HG02798 (cell line): Measurements from ENCODE around the gene KCNMA1.
"Not testable (repeated sequence)": the region's sequence is repeated elsewhere in the genome, so short reads cannot be mapped to it uniquely, and the experiment has no call there.

Experiments used
- ATAC-seq: cut with Tn5 transposase; IDR thresholded peaks from one replicate; pipeline ENCODE4 v1.9.1; 2021; ENCODE audit warnings: mild to moderate bottlenecking; ENCODE audit not compliant: unreplicated experiment, poor library complexity

The KCNMA1 gene

DNA sequence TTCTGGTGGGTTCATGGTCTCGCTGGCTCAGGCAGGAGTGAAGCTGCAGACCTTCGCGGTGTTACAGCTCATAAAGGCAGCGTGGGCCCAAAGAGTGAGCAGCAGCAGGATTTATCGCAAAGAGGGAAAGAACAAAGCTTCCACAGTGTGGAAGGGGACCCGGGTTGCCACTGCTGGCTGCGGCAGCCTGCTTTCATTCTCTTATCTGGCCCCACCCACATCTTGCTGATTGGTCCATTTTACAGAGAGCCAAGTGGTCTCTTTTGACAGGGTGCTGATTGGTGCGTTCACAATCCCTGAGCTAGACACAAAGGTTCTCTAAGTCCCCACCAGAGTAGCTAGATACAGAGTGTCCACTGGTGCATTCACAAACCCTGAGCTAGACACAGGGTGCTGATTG is 47.9 kb downstream of the KCNMA1 start:
- ATAC-seq, result not testable (repeated sequence)

DNA sequence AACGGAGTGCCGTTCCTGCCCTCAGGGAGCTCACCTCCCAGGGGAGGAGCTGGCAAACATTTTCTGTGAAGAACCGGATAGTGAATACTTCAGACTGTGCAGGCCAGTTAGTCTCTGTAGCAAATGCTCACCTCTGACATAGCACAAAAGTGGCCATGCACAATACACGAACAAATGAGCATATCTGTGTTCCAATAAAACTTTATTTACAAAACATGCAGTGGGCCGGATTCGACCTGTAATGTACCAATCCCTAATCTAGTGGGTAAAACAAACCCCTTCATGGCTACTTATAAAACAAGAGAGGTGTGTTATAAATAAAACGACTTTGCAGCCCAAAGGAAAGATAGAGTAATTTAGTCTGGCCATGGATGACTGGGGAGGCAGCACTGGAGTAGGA is 48.7 kb downstream of the KCNMA1 start:
- ATAC-seq, result no peak

DNA sequence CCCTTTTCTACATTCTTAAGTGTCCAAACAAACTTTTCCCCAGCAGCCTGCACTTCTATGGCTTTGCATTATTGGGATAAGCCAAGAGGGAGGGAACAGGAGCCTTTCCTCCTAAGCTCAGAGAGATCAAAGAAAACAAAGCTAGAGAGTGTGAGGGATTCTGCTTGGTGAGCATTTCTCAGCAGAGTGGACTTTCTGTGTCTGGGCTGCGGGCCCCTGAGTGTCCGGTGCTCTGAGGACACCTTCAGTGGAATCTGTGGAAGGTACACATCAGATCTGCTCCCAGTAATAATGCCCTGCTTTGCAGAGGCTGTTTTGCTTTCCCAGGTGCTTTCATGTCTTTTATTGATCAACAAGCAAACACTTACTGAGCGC is 50.2 kb downstream of the KCNMA1 start:
- no peak for ATAC-seq

DNA sequence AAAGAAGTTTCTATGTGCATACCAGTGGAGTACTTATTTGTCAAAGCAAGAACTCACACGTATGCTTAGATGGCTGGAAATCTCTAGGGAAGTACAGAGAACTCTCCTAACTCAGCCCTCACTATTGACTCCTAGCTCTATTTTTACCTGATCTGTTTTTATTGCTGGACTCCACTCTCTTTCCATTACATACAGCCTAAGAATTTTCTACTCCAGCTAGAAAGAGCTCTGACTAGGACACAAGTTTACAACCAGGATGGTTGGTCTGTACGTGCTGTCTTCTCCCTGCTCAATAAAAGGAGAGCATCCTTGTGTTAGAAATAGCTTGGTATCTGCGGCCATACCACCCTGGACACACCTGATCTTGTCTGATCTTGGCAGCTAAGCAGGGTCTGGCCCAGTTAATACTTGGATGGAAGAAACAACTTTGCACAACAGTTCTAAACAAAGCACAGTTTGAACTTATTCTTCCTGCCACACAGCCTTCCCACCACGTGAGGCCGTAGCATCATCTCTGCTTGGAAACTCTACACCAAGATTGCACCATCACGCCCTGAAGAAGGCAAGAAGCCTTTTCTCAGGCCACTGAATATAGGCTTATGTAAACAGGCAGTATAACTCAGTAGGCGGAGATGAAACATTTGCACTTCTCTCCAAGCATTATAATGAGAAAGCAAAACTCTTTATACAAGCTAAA is 50.7 kb downstream of the KCNMA1 start:
- no peak for ATAC-seq

DNA sequence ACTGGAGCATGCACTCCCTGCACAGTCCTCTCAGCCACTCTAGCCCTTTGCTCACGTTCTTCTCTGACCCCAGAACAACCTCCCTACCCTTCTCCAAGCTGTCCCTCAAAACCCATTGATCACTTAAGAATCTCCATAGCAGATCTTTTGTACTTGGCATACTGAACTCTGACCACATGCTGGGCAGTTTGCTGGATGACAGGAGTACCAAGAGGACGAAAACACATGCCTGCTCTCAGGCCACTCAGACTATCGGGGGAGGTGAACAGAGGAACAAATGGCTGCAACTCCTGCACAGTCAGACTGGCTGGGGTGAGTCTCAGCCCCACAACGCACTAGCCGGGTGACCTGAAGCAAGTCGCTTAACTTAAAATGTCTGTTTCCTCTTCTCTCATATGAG is 52.7 kb downstream of the KCNMA1 start:
- ATAC-seq, result no peak

DNA sequence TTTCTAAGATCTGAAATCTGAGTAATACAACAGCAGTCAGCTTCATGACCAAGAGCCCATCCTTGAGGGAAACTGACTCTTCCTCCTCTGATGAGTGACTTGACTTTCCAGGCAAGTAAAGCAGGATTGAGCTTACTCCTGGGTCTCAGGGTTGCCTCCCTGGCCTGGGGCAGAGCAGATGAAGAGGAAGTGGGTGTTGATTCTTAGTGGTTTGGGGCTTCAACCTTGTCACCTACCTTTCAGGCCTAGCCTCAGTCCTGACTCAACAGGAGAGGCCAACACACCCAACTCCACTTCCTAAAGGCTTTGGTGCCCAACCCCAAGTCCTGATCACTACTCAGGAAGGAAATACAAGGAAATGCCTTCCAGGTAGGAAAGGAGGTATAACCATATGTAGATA is 54.1 kb downstream of the KCNMA1 start:
- ATAC-seq, result no peak

DNA sequence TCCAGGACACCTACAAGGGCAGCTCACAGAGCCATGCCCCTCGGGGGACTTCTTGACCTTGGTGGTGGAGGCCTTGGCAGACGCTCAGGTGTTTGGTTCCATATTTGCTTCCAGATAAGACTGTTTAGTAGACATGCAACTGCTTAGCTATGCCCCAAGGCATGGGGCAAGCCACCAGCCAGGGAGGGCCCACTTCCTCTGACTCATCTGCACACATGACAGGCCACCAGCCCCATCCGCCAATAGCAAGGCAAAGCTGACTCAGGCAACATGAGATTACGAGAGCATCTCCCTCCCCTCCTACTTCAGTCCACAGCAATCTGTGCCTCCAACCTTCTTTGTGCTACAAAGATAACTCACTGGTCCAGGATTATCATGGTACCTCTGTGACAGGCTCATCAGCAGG is 54.9 kb downstream of the KCNMA1 start:
- ATAC-seq, result no peak

DNA sequence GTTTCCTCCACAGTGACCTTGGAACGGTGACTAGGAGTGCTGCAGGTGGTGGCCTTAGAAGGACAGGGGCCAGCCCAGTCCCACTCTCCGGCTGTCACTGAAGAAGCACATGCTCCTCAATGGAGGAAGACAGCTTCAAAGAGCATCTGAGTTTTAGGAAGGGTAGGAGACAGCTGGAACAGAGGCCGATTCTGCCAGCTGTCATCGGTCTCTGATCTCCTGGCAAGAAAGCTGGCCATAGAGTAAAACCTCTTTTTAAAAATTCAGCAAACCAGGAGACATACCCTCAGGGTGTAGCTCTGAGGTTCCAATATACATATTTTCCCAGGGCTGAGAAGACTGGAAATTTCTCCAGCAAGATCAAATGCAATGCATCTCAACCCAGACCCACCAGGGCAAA is 55.9 kb downstream of the KCNMA1 start:
- ATAC-seq, result no peak

DNA sequence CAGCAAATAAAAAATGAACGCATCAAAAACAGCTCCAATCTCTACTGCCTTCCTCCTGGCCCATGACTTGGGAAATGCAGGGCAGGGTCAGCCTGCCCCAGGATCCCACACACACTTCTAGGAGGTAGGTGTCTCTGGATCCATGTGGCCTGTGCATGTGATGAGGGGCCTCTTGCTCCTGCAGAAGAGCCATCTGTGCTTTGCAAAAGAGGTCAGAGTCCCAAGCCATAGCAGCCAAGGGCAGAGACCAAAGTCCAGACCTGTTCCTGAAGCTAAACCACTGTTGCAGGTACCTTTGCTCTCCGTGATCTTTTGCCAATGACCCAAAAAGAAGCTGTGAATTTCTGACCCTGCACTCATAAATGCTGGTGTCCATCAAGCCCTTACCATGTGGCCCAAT is 57.1 kb downstream of the KCNMA1 start:
- no peak for ATAC-seq

DNA sequence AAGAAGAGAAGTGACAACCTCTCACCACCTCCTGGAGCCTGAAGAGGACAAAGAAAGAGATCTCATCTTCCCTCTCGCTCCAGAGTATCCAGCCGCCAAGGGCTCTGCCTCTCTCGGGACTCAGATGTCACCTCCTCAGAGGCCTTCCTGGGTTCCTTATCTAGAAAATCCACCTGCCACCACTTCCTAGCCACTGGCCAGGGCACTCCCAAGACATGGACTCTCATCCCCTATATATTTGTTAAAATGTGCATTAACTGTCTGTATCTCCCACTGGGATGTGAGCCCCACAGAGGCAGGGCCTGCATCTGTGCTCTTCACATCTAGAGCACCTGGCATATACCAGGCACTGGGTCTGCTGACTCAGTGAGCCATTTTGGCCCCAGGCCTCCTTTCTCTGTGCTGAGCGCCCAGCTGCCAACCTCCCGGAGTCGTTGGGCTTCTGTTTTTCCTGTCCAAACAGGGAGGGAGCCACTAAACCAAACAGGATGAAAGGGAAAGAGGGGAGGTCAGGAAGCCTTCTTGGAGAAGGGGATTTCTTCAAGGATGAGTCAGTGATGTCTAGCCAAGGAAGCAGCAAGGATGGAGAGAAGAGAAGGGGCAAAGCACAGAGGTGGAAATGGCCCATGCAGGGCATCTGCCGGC is 58.9 kb downstream of the KCNMA1 start:
- ATAC-seq, result no peak

DNA sequence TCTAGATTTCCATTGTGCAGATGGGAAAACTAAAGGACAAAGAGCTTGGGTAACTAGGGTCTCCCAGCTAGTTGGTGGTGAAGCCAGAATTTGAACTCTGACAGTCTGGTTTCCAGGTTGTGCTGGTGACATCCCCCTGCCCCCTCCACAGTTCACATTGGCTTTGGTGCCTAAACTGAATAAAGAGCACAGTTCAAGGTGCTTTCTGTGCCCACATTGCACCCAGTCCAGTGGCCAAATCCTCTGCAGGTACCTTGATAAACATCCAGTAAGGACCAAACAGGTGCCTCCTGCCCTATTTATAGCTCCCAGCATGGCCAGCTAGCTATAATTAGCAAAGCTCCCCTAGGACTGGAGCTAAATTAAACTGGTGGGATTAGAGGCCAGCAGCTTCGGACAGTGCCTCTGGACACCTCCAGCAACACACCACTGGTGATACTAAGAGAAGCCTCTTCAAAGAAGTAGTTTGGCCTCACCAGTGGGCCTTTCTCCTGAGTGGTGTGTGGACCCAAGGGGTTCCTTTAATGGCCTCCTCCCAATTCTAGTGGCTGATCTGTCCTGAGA is 59.9 kb downstream of the KCNMA1 start:
- ATAC-seq, result no peak

DNA sequence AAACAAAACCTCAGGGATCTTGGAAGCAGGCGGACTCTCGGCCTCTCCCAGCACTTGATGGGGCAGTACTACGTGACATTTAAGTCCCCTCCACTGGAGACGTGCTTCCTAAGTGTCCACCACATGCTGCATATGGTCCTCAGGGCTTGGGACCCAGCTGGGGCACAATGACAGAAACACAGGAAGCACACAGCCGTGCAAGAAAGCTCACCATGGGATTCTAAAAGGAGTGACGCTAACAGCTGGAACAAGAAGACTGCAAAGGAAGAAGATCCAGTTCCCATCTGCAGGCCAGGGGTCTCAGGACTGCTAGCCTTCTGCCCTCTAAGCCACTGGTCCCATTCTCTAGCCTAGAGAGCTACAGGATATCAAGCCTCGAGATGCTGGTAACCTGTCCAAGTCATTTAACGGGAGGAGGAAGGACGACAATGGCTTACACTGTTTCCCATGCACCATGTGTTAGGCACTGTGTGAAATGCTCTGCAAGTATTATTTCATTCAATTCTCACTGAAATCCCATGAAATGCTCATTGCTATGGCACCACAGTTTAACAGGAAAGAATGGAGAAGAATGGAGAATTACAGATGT is 61.1 kb downstream of the KCNMA1 start:
- ATAC-seq, result no peak

DNA sequence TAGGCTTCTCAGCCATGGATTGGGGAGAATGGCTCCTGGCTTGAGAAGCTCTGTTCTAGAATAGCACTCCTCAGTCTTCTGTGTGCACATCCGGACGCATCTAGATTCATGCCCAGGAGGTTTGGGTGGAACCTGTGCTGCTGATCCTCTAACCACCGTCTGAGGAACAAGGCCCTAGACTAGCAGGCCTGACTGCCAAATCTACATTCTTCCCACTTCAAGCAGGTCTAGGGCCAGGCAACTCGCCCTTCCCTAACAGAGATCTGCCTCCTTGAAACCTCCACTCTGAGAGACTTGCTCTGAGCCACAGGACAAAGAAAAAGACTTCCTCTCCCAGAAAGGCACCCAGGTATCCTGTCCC is 61.6 kb downstream of the KCNMA1 start:
- ATAC-seq, result no peak

DNA sequence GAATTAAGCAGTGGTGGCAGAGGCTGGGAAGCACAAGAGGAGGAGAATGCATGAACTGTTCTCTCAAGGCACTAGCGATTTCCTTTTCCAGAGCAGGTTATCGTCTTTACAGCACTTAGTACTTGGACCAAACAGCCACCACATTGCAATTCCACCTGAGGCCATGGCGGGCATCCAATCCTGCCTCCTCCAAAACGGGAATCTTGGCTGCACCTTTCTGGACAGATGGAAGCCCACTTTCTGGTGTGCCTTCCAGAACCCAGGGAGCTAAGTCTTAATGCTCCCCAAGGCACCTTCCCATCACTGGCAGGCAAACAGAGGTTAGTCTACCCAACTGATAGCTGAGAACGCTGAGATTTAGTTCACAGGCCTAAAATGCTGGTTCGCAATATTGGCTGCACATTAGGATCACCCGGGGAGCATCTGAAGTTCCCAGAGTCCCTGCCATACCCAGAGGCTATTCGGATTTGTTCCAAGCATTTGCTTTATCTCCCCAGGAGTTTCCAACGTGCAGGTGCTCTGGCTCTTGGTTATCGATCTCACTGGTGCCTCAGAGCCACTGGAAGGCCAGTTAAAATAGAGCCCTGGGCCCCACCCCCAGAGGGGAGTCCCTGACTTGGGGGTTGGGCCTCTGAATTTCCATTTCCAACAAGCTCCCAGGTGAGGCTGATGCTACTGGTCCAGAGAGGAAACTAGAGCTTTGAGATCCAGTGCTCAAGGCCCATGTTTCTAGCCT is 62.2 kb downstream of the KCNMA1 start:
- ATAC-seq, result no peak

DNA sequence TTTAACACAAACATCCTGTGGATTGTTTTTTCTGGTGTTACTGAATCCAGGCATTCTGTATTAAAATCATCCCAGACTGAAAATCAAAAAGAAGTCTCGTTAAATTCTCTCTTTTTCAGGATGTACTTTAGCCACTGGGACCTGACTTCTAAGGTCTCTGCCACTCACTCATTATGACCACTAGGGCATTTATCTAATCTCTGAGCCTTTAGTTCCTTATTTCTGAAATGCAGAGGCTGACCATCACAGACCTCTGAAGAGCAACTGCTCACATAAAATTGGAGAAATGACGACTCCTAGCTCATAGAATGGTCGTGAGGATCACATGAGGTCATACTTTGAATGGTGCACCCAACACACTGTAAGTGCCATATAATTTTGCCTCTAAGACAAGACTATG is 63.2 kb downstream of the KCNMA1 start:
- ATAC-seq, result no peak

DNA sequence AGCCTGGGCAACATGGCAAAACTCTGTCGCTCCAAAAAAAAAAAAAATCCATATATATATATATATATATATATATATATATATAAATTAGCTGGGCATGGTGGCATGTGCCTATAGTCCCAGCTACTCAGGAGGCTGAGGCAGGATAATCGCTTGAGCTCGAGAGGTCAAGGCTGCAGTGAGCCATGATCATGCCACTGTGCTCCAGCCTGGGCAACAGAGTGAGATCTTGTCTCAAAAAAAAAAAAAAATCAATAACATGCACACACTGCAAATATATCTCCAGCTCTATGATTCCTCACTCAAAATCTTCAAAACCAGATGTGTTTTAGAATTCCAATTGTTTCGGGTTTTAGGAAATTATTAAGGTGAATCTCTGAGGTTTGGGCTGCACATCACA is 65.1 kb downstream of the KCNMA1 start:
- ATAC-seq, result not testable (repeated sequence)

DNA sequence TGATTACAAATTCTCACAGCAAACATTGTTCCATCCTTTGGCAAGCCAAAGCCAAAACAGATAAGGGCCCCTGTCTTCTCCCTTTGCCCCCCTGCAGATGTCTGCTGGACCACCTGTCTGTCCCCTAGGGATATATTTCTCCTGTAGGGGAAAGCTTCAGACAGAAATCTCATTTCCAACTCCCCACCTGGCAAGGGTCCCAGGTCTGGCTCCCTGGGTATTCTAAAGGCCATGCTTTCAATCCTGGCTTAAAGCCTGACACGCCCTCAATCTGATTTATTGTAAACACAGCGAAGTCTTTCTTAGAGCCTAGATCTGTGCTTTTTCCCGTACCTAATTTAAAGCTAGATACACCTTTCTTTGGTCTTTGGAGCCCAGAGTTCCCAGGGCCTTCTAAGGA is 66.1 kb downstream of the KCNMA1 start:
- no peak for ATAC-seq

DNA sequence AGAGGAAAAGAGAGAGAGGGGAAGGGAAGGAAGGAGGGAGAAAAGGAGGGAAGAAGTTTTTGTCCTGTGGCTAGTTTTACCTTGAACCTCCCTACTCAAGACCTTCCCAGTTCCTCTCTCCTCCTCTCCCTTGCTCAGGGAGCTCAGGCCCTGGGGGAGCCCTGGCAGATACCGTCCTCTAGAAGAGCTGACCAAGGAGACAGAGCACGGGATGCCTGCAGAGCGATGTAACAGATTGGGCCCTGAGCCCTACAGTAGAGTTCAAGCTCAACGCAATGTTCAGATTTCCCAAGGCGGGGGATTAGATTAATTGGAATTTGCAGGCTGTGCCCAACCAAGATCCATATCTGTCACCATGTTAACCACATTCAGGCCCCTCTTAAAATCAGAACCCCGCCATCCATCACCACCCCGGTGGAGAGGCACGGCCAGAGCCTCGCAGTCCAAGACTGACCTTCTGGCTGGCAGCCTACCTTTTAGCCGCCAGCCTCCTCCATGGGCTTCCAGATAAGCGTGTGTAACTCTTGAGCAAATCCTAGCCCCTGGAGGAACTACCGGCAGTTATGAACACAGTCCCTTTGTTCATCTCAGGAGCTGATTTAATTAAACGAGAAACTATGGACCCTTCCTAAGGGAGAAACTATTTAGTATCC is 70.6 kb downstream of the KCNMA1 start:
- no peak for ATAC-seq

DNA sequence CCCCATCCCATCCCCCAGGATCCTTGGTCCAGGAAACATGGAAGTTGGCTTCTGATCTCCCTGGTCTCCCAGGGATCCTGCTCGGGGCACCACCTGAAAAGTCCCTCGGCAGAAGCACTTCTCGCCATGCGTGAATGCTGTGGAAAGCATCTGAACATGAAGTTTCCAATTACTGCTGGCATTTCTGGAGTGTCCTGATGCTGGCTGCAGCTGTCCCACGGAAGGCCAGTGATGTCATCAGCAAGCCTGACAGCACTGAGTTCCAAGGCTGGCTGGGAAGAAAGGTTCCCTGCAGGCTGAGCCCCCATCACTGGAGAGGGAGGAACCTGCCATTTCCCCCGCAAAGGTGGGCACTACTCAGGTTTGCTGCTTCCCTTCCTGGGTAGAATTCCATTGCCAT is 71.4 kb downstream of the KCNMA1 start:
- ATAC-seq, result no peak

DNA sequence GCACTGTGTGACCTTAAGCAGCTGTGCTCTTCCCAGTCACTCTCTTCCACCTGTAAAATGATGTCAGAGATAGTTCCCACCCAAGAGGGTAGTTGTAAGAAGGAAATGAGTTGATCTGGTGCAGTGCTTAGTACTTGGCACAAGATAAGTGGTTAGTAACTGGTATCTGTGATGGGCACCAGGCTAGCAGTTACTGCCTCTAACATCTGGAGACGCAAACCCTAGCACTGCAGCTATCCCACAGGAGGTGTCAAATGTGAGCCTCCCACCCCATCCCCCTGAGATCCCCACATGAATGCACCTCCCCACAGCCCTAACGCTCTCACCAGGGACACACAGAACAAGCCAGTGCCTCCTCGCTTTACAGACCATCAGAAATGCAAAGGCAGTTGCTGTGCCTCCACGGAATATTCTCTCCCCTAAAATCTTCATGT is 72.0 kb downstream of the KCNMA1 start:
- no peak for ATAC-seq
